ENCODE measurements around the gene HCK.

Gene HCK

DNA sequence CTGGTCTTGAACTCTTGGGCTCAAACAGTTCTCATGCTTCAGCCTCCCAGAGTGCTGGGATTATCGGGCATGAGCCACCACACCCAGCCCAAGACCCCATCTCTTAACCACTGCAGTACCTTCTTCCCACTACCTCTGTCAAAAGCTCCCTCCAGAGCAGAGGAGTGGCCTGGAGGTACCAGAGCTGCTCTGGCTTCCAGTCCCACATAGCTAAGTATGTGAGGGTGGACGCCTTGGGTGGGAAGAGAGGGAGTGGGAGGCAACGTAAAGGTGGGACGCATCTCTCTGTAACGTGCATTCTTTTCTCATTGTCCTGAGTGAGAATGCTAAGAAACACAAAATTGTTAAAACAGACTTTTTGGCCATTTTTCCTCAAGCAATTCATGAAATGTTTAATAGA is 82.0 kb downstream of the HCK start:
- DNase-seq = no peak

DNA sequence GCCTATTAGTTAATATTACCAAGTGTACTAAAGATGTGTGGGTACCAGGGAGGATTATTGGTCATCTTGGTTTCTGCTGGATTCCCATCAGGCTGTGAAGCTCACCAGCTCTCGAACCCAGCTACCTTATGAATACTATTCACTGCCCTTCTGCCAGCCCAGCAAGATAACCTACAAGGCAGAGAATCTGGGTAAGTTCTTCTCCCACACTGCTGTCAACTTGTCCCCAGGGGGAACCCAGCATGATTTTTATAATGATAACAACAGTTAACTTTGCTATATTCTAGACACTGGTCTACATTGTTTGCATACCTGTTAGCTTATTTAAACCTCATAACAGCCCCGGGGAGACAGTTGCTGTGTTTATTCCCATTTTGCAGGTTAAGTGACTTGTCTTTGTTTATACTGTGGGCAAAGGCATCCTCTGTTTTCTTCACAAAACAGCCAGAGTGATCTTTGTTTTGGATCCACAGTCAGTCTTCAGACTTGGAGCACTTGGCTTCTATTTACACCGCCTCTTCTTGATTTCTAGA is 84.0 kb downstream of the HCK start:
- DNase-seq = no peak

DNA sequence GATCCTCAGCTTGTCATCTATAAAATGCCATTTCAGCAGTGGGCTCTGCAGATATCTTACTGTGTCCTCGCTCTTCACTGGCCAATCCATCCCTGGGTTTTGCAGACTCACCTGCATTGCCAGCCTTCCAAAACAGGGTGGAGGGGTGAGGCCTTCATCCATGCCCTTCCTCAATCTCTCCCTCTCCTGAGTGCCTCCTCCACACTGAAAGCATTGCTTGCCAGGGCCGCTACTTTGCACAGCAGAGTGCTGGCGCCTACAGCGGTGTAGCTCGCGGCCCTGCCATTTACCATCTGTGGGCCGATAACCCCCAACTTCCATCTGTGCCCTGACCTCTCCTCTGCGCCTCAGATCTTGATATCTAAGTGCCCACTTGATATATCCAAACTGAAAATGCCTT is 86.9 kb downstream of the HCK start:
- DNase-seq = no peak

DNA sequence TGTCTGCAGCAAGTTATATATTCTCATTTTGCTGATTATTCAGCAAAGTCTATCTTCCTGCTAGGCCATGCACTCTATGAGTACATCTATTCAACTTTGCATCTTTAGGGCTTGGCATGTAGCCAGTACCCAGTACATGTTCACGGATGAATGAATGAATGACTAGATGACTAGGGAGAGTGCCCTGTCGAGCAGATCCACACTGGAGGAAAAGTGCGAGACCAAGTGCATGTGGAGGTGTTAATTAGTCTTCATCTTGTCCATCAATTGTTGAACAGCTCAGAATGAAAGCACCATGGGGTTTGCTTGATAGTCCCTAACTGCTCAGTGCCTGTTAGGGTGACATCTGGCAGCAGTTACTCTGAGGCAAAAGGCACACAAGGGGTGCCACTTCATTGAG is 87.9 kb downstream of the HCK start:
- DNase-seq = no peak

DNA sequence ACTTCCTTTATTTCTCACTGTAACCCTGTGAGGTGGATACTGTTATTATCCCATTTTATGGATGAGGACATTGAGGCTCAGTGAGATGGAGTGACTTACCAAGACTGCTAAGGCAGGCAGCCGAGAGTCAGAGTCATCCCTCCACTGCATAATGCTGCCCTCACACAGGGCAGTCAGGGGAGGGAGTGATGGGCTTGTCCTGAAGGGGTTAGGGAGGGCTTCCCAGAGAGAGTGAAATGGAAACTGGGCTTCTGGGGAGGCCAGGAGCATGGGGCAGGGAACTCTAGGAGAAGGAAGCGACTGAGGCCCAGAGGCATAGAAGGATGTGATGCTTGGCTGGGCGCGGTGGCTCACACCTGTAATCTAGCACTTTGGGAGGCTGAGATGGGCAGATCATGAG is 88.6 kb downstream of the HCK start:
- DNase-seq = no peak

DNA sequence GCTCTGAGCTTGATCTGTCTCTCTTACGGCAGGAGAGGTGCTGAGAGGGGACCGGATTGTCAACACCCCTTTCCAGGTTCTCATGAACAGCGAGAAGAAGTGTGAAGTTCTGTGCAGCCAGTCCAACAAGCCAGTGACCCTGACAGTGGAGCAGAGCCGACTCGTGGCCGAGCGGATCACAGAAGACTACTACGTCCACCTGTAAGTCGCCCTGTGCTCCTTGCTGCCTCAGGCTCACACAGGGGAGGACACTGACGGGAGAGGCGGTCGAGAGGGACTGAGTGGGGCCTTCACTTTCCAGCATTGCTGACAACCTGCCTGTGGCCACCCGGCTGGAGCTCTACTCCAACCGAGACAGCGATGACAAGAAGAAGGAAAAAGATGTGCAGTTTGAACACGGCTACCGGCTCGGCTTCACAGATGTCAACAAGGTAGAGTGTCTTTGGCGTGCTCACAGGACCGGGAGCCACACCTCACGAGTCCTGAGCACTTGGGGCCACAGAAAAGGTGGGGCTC is 89.5 kb downstream of the HCK start:
- DNase-seq = no peak

DNA sequence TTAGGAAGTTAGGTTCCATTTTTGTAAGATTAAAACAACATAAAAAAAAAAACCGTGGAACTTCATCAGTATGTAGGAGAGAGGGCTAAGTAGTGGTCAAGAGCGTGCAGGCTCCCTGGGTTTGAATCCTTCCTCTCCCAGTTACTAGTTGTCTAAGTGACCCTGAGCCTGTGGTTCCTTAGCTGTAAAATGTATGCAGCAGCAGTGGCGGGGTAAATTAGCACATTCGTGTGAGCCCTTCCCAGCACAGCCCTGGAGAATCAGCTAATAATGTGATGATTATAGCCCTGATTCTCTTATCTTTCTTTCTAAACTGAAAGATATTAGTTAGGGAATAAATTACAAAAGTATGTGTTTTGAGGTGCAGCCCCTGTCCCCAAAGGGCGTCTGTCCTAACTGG is 90.0 kb downstream of the HCK start:
- no peak for DNase-seq

DNA sequence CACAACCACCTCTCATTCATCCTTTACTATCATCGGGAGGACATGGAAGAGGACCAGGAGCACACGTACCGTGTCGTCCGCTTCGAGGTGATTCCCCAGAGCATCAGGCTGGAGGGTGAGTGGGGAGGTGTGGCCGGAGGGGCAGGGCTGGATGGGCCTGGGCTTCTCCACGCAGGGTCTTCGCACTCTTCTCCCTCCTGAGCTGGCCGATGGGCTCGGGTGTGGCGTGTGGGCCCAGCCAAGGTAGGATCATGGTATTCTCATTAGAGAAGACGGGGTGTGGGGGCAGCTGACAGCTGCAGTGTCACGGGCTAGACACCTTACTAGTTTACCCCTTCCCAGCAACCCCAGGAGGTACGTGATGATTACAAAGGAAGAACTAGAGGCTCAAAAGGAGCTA is 90.9 kb downstream of the HCK start:
- DNase-seq = no peak

DNA sequence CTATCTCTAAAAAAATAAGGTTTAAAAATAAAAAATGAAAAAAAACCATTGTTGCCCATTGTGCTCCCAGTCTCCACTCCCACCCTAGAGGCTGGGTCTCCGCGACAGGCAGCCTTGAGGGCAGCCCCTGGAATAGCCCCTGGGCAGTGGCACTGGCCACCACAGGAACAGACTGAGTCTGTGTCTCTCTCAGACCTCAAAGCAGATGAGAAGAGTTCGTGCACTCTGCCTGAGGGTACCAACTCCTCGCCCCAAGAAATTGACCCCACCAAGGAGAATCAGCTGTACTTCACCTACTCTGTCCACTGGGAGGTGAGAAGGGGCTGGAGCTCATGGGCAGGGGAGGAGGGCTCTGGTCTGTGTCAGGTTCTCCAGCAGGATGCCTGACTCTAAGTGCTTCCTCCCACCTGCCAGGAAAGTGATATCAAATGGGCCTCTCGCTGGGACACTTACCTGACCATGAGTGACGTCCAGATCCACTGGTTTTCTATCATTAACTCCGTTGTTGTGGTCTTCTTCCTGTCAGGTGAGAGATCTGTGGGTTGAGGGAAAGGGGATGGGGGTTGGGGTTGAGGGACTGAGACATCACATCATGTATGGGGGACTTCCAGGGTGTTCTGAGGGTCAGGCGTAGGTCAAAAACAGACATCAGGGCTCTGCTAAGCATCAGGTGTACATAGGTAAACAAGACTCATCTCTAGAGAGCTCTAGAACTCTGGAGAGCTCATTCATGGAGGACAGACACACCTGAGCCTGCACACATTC is 93.0 kb downstream of the HCK start:
- DNase-seq = no peak

DNA sequence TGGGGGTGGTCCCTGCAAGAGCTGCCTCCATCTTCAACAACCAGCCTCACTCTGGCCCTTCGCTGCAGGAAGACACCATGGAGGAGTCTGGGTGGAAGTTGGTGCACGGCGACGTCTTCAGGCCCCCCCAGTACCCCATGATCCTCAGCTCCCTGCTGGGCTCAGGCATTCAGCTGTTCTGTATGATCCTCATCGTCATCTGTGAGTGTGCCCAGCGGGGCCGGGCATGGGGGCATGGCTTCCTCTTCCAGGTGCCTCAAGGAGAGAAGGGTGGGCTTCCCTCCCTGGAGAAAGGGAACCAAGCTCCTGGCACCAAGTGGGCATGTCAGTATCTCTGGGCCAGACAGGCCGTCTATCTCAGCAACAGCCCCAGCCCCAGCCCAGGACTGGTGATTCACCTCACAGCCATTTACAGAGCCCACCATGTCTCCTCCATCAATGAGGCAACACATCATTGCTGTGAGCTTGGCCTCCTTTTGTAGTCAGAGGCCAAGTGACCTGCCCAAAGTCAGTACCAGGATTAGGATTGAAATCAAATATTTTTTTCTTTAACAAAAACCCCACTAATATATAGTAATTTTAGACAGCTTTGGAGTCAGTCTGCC is 97.6 kb downstream of the HCK start:
- no peak for DNase-seq

DNA sequence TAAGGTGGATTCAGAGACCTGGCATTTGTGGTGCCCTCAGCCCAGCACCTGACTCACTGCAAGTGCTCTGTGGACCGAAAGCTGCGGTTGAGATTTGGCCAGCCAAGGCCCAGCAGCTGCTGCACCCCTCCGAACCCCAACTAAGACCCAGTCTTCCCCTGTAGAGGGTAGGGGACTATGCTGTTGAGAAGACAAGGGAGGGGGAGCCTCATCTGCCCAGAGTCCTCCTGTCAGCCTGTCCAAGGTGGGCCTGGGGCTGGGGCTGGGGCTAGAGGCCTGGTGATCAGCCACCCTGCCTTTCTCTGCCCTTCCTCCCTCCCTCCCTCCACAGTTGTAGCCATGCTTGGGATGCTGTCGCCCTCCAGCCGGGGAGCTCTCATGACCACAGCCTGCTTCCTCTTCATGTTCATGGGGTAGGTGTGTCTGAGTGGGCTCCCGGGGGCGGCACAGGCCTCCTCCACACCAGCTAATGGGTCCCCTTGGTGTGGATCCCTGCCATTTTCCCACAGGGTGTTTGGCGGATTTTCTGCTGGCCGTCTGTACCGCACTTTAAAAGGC is 98.3 kb downstream of the HCK start:
- no peak for DNase-seq
